DND-41 (cell line): ENCODE data around the gene BFSP2.

Source experiments
- ATAC-seq: fragments of 200-7000 bp; cut with Tn5 transposase; 3 replicates; pipeline ENCODE4 v1.9.1; 2021; ENCODE audit warnings: low read depth; ENCODE audit not compliant: insufficient read depth
- DNase-seq: peaks from one replicate; pipeline ENCODE4 v3.0.0-alpha.2; 2020
- H2AFZ ChIP-seq: 2 replicates; pipeline ENCODE4 v1.6.0; 2012; ENCODE audit warnings: low read depth, low read length
- H3K27ac ChIP-seq: 2 replicates; pipeline ENCODE4 v1.5.1; 2012; ENCODE audit warnings: low read length, inconsistent platforms
- H3K27me3 ChIP-seq: fragments of 200-600 bp; sonication (generic); 2 replicates; pipeline ENCODE4 v1.6.0; 2012; ENCODE audit warnings: low read length, mild to moderate bottlenecking, inconsistent platforms; ENCODE audit not compliant: insufficient read depth, poor library complexity
- H3K36me3 ChIP-seq: 2 replicates; pipeline ENCODE4 v1.5.1; 2012; ENCODE audit warnings: low read length, inconsistent platforms; ENCODE audit not compliant: insufficient read depth
- H3K4me1 ChIP-seq: 2 replicates; pipeline ENCODE4 v1.5.1; 2012; ENCODE audit warnings: mild to moderate bottlenecking, low read length; ENCODE audit not compliant: insufficient read depth
- H3K4me2 ChIP-seq: 2 replicates; pipeline ENCODE4 v1.6.0; 2012; ENCODE audit warnings: mild to moderate bottlenecking, moderate library complexity, low read length, inconsistent platforms; ENCODE audit not compliant: insufficient read depth
- H3K4me3 ChIP-seq, 2 experiments: fragments of 200-600 bp in 1 of 2; shearing (Covaris generic) in 1 of 2; 2 replicates each; pipeline ENCODE4 v1.5.1; 2012 to 2016; ENCODE audit warnings: inconsistent platforms in 2 of 2, low read length in 2 of 2, mild to moderate bottlenecking in 2 of 2, low read depth in 1 of 2, moderate library complexity in 1 of 2
- H3K79me2 ChIP-seq: 2 replicates; pipeline ENCODE4 v1.6.0; 2012; ENCODE audit warnings: low read length, inconsistent platforms; ENCODE audit not compliant: insufficient read depth
- H3K9ac ChIP-seq: 2 replicates; pipeline ENCODE4 v1.6.0; 2012; ENCODE audit warnings: low read depth, mild to moderate bottlenecking, inconsistent platforms, low read length, moderate library complexity
- H3K9me3 ChIP-seq: 2 replicates; pipeline ENCODE4 v1.5.1; 2012; ENCODE audit warnings: low read length, moderate library complexity, mild to moderate bottlenecking, inconsistent platforms; ENCODE audit not compliant: insufficient read depth, severe bottlenecking
- H4K20me1 ChIP-seq: 2 replicates; pipeline ENCODE4 v1.6.0; 2012; ENCODE audit warnings: low read length; ENCODE audit not compliant: insufficient read depth
- EZH2 ChIP-seq: IDR thresholded peaks from 3 replicates; pipeline ENCODE4 v1.6.1; 2012; ENCODE audit warnings: borderline replicate concordance, low read depth, mild to moderate bottlenecking, moderate library complexity, low read length, inconsistent platforms; ENCODE audit not compliant: severe bottlenecking
- TF ChIP-seq, protein P1 (sequence below): IDR thresholded peaks from 2 replicates; pipeline ENCODE4 v1.5.1; 2012; ENCODE audit warnings: borderline replicate concordance, low read length, moderate library complexity, mild to moderate bottlenecking; ENCODE audit not compliant: poor library complexity, severe bottlenecking; ENCODE audit errors: extremely low read depth

The BFSP2 gene

DNA sequence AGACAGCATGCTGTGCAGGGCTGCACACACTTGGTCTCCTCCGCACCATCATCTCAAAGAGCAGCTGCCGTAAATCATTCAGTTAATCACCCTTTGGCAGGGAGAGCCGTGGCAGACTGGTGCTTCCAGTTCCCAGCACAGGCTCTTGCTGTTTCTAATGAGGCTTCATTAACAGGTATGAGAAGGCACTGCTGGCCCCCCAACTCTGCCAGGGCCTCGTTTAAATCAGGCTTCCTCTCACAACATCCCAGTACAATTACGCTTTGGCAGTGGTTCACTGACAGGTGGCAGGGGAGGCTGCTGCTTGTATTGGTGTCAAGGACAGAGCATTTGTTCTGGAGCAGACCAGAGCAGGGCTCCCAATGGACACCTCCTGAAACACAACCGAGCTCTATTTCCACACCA lies 77.1 kb downstream of the BFSP2 start:
- Histone ChIP-seq H3K27me3 (no peaks in the 10 kb centered on the region), H3K9ac (no peak overlapping the region), H2AFZ (no peak overlapping the region), H3K4me3 (no peak overlapping the region), H3K9me3 (no peaks in the 10 kb centered on the region), H3K4me1 (no peaks in the 10 kb centered on the region), H3K4me2 (no peak overlapping the region), H3K36me3 (no peaks in the 10 kb centered on the region), H3K79me2 (no peaks in the 10 kb centered on the region), H3K27ac (no peak overlapping the region), H4K20me1 (no peaks in the 10 kb centered on the region)
- TF ChIP-seq, protein P1, sequence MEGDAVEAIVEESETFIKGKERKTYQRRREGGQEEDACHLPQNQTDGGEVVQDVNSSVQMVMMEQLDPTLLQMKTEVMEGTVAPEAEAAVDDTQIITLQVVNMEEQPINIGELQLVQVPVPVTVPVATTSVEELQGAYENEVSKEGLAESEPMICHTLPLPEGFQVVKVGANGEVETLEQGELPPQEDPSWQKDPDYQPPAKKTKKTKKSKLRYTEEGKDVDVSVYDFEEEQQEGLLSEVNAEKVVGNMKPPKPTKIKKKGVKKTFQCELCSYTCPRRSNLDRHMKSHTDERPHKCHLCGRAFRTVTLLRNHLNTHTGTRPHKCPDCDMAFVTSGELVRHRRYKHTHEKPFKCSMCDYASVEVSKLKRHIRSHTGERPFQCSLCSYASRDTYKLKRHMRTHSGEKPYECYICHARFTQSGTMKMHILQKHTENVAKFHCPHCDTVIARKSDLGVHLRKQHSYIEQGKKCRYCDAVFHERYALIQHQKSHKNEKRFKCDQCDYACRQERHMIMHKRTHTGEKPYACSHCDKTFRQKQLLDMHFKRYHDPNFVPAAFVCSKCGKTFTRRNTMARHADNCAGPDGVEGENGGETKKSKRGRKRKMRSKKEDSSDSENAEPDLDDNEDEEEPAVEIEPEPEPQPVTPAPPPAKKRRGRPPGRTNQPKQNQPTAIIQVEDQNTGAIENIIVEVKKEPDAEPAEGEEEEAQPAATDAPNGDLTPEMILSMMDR, result no peak
- no peak for TF ChIP-seq EZH2
- ATAC-seq (no peak), DNase-seq (no peak)

DNA sequence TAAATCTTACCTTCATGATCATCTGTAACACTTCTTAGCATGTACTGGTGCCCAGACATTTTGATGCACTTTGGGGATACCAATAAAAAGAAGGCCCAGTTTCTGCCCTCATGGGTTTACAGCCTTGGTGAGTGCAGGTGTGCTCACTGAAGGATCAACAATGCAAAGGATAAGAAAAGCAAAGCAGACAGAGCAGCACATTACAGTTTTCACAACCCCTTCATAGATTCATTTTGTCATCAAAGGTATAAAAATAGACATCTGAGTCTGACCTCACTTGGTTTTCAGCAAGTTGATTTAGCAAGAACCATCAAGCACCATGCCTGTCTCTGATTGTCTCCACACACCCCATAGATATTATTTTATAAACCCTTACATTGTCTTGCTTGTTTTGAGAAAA lies 77.6 kb downstream of the BFSP2 start:
- Histone ChIP-seq H4K20me1 (no peaks in the 10 kb centered on the region), H3K9me3 (no peaks in the 10 kb centered on the region), H3K36me3 (no peaks in the 10 kb centered on the region), H3K27me3 (no peaks in the 10 kb centered on the region), H3K9ac (no peak overlapping the region), H3K4me3 (no peak overlapping the region), H3K4me1 (no peaks in the 10 kb centered on the region), H3K79me2 (no peaks in the 10 kb centered on the region), H2AFZ (no peak overlapping the region), H3K4me2 (no peak overlapping the region), H3K27ac (no peak overlapping the region)
- TF ChIP-seq, protein P1, result no peak
- TF ChIP-seq EZH2, result no peak
- ATAC-seq (no peak), DNase-seq (no peak)

DNA sequence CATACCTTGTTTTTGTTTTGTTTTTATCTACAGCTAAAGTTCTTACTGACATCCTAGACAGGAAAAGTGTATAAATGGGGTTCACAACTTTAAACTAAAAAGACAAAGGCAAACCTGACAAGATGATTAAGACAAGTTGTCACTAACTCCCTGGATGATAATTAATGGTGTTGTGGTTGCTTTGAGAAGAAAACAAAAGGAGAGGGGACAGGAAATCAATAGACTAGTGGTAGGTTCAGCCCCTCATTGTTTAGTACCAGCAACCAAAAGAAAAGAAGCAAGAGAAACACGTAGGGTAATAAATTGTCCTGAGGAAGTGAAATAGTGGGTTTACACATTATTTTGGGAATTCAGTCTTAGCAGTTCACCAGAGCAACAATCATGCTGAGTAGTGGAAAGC lies 78.8 kb downstream of the BFSP2 start:
- no peak for DNase-seq
- H4K20me1 ChIP-seq, result no peaks in the 10 kb centered on the region
- TF ChIP-seq, protein P1, result no peak
- no peak for TF ChIP-seq EZH2
- H3K4me3 ChIP-seq, result no peak overlapping the region
- no peaks in the 10 kb centered on the region for H3K9me3 ChIP-seq
- H2AFZ ChIP-seq, result no peak overlapping the region
- H3K79me2 ChIP-seq, result no peaks in the 10 kb centered on the region
- no peaks in the 10 kb centered on the region for H3K27me3 ChIP-seq
- no peak overlapping the region for H3K27ac ChIP-seq
- no peaks in the 10 kb centered on the region for H3K36me3 ChIP-seq
- no peak overlapping the region for H3K9ac ChIP-seq
- ATAC-seq, result no peak
- H3K4me2 ChIP-seq, result no peak overlapping the region
- H3K4me1 ChIP-seq, result no peaks in the 10 kb centered on the region

DNA sequence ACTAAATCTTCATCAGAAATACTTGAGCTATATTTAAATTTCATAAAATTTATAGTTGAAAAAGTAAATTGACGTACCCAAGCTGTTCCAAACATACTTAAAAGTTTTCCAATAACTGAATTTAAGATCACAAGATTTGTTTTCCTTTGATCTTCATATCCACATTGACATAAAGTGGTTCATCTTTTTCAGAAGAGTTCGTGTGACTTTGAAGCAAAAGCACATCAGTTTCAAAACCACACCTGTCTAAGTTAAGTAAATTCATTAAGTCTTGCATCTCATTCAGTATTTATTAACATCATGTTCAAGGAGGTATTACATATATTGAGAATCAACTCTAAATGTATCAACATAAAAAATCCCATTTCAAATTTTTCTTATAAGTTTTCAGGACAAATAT lies 79.5 kb downstream of the BFSP2 start:
- no peak overlapping the region for H3K4me2 ChIP-seq
- TF ChIP-seq EZH2, result no peak
- TF ChIP-seq, protein P1, result no peak

More for the DNA sequence above, 79.5 kb downstream of the BFSP2 start:
- Histone ChIP-seq H3K4me1 (no peaks in the 10 kb centered on the region), H3K9ac (no peak overlapping the region), H3K27ac (no peak overlapping the region), H3K27me3 (no peaks in the 10 kb centered on the region), H3K79me2 (no peaks in the 10 kb centered on the region), H3K9me3 (no peaks in the 10 kb centered on the region), H3K4me3 (no peak overlapping the region), H2AFZ (no peak overlapping the region), H3K36me3 (no peaks in the 10 kb centered on the region), H4K20me1 (no peaks in the 10 kb centered on the region)
- ATAC-seq (no peak), DNase-seq (no peak)
